Fibroblast of lung (primary cell): Measurements from ENCODE around the gene KIF5A.

ENCODE experiments used
- CTCF ChIP-seq, 2 donors: IDR thresholded peaks in 1 of 2; conservative IDR thresholded peaks in 1 of 2; 1 replicate in 1 of 2; 2 replicates in 1 of 2; pipeline ENCODE4 v1.5.1; 2011 to 2012; ENCODE audit warnings: low read length in 2 of 2, control low read depth in 1 of 2, inconsistent platforms in 1 of 2, low read depth in 1 of 2, mild to moderate bottlenecking in 1 of 2
- EZH2 ChIP-seq: IDR thresholded peaks from 2 replicates; pipeline ENCODE4 v1.5.1; 2012; ENCODE audit warnings: low read length, control low read depth, mild to moderate bottlenecking; ENCODE audit errors: missing control alignments

- TF ChIP-seq CTCF (conservative IDR thresholded peaks at IDR 0.05 in 1 of 2, IDR thresholded peaks at IDR 0.05 in 1 of 2; ENCODE audit: low read depth in 1 of 2, low read length in 2 of 2) (no peak), EZH2 (no peak)
Measured at GRCh38 chr12:57535764-57536596, 13.9 kb upstream of the KIF5A start.
